Measurements from ENCODE around the gene ULK4. TPM values are rescaled to one million over a fixed set of nuclear protein-coding genes. Genes with fewer than 3 reads are reported as not detected.

ULK4 gene
- total and polyA plus RNA-seq, 2 of the 4 experiments (the other 2 are of a cell fraction), result 2.7 to 5.0 TPM

DNA sequence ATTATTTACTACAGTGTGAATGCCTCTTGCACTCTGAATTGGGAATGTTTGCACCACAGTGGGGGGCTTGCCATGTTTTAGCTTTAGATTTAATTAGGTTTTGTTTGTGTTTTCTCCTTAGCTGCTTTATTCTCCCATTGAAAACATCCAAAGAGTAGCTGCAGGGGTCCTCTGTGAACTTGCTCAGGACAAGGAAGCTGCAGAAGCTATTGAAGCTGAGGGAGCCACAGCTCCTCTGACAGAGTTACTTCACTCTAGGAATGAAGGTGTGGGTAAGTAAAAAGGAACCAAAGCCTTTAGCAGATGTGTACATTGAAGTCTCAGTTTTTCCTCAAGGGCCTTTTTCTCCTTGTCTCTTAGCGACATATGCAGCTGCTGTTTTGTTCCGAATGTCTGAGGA lies 725.7 kb downstream of the ULK4 start:
- peaks cover 3% of the 10 kb centered on the region; the same call in 1 of the 2 replicates for H3K9me1 ChIP-seq (ENCODE audit: insufficient read depth, low read length)
- H3K4me3 ChIP-seq (ENCODE audit: insufficient read depth, low read depth, low read length), result no peak overlapping the region
- intact Hi-C loops (cut with micrococcal nuclease) (loop anchor here (5.0 kb wide), 1 partner anchor 481 kb away; no protein-coding TSS in a partner anchor), dilution Hi-C loops (cut with HindIII; ENCODE audit: low sequenced_read_pairs, unreplicated experiment) (no loop called here), in situ Hi-C loops (cut with MboI; ENCODE audit: low sequenced_read_pairs) (no loop called here)
- peaks cover 24 to 34% of the 10 kb centered on the region in 2 experiments for H3K79me1 ChIP-seq (ENCODE audit: low read depth in 1 of 2, low read length in 2 of 2)
- no peak overlapping the region for H4K5ac ChIP-seq (ENCODE audit: low read depth, low read length)
- WGBS, 2 experiments (ENCODE audit: extremely low coverage in 2 of 2, insufficient read length in 1 of 2), result no CpG with 5 or more reads among the region's 2 CpGs
- ChIA-PET POLR2A (ENCODE audit: unreplicated experiment) (no interaction called here), CTCF (no interaction called here)
- H3K9ac ChIP-seq (ENCODE audit: low read depth, low read length), result no peak overlapping the region
- H3K27ac ChIP-seq (ENCODE audit: insufficient read depth, low read length), result no peak overlapping the region
- H3K14ac ChIP-seq (replicated peaks; ENCODE audit: low read depth, low read length), result no peak overlapping the region
- DNase-seq, result no peak
- H3K36me3 ChIP-seq (ENCODE audit: control insufficient read depth, insufficient read depth, low read length), result peaks cover 56% of the 10 kb centered on the region
- H3K4ac ChIP-seq (ENCODE audit: low read depth, low read length), result no peak overlapping the region
- no peak for ATAC-seq (ENCODE audit: low read depth)
- peaks cover 4% of the 10 kb centered on the region; the same call in 1 of the 2 replicates for H4K20me1 ChIP-seq (ENCODE audit: insufficient read depth, low read length)
- no peak overlapping the region for H2AK9ac ChIP-seq (replicated peaks; ENCODE audit: low read depth, low read length, poor library complexity)
- H2AFZ ChIP-seq (replicated peaks; ENCODE audit: low read length, poor library complexity), result no peak overlapping the region
- no peaks in the 10 kb centered on the region for H3K27me3 ChIP-seq (ENCODE audit: control insufficient read depth, insufficient read depth, low read length)
- no peaks in the 10 kb centered on the region for H3K4me1 ChIP-seq (ENCODE audit: control insufficient read depth, insufficient read depth, low read length)
- no peak overlapping the region for H2BK15ac ChIP-seq (ENCODE audit: low read depth, low read length)
- no peaks in the 10 kb centered on the region for H3K9me3 ChIP-seq (ENCODE audit: control insufficient read depth, insufficient read depth, low read length)
- H2BK120ac ChIP-seq (ENCODE audit: low read depth, low read length), result no peak overlapping the region
- no peak overlapping the region for H3K4me2 ChIP-seq (ENCODE audit: low read depth, low read length)
- H2BK20ac ChIP-seq (ENCODE audit: low read depth, low read length), result no peak overlapping the region
- H4K91ac ChIP-seq (ENCODE audit: insufficient read depth, low read depth, low read length), result no peak overlapping the region
- BruUV-seq (replicated peaks), result no TSS peak
- no peak overlapping the region for H3K18ac ChIP-seq (ENCODE audit: low read depth, low read length)
- no peak overlapping the region for H3K56ac ChIP-seq (ENCODE audit: extremely low read depth, insufficient read depth, low read length)
- no peak overlapping the region for H3K23ac ChIP-seq (ENCODE audit: low read depth, low read length)
- TF ChIP-seq, protein P1, sequence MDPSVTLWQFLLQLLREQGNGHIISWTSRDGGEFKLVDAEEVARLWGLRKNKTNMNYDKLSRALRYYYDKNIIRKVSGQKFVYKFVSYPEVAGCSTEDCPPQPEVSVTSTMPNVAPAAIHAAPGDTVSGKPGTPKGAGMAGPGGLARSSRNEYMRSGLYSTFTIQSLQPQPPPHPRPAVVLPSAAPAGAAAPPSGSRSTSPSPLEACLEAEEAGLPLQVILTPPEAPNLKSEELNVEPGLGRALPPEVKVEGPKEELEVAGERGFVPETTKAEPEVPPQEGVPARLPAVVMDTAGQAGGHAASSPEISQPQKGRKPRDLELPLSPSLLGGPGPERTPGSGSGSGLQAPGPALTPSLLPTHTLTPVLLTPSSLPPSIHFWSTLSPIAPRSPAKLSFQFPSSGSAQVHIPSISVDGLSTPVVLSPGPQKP (IDR thresholded peaks at IDR 0.05; ENCODE audit: borderline replicate concordance, low read depth, low read length), result no peak
- no peak for TF ChIP-seq RFX5 (IDR thresholded peaks at IDR 0.05; ENCODE audit: low read depth, low read length)
- no peak for TF ChIP-seq POLR2A (IDR thresholded peaks at IDR 0.05; ENCODE audit: low read depth, low read length)
- no peak for TF ChIP-seq MAFK (IDR thresholded peaks at IDR 0.05; ENCODE audit: low read depth, low read length)
- no peak for TF ChIP-seq CEBPB (IDR thresholded peaks at IDR 0.05; ENCODE audit: low read depth, low read length)
- TF ChIP-seq CHD1 (IDR thresholded peaks at IDR 0.05; ENCODE audit: low read depth, low read length), result no peak
- no peak for TF ChIP-seq MAZ (IDR thresholded peaks at IDR 0.05; ENCODE audit: borderline replicate concordance, low read depth, low read length)
- no peak for TF ChIP-seq NFE2L2 (IDR thresholded peaks at IDR 0.05; ENCODE audit: low read depth, low read length)
- no peak for TF ChIP-seq FOS (IDR thresholded peaks at IDR 0.05; ENCODE audit: low read depth, low read length)
- no peak for TF ChIP-seq MXI1 (IDR thresholded peaks at IDR 0.05; ENCODE audit: borderline replicate concordance, low read depth, low read length)
- no peak for TF ChIP-seq RAD21 (IDR thresholded peaks at IDR 0.05; ENCODE audit: low read length)
- TF ChIP-seq, protein P2, sequence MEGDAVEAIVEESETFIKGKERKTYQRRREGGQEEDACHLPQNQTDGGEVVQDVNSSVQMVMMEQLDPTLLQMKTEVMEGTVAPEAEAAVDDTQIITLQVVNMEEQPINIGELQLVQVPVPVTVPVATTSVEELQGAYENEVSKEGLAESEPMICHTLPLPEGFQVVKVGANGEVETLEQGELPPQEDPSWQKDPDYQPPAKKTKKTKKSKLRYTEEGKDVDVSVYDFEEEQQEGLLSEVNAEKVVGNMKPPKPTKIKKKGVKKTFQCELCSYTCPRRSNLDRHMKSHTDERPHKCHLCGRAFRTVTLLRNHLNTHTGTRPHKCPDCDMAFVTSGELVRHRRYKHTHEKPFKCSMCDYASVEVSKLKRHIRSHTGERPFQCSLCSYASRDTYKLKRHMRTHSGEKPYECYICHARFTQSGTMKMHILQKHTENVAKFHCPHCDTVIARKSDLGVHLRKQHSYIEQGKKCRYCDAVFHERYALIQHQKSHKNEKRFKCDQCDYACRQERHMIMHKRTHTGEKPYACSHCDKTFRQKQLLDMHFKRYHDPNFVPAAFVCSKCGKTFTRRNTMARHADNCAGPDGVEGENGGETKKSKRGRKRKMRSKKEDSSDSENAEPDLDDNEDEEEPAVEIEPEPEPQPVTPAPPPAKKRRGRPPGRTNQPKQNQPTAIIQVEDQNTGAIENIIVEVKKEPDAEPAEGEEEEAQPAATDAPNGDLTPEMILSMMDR (conservative IDR thresholded peaks at IDR 0.05; ENCODE audit: low read depth, low read length), result no peak
- TF ChIP-seq RCOR1 (IDR thresholded peaks at IDR 0.05; ENCODE audit: insufficient replicate concordance, low read length), result no peak
- TF ChIP-seq BHLHE40 (IDR thresholded peaks at IDR 0.05; ENCODE audit: low read depth, low read length), result no peak
- H2BK5ac ChIP-seq (ENCODE audit: low read depth, low read length, poor library complexity, severe bottlenecking), result no peak overlapping the region
- H4K8ac ChIP-seq (ENCODE audit: low read depth in 2 of 2, low read length in 2 of 2), result no peak overlapping the region
- no peak overlapping the region for H2AK5ac ChIP-seq (ENCODE audit: low read depth, low read length)
